PC-3 (cell line): ENCODE measurements around the gene GKN1.

Source experiments
- EZH2phosphoT487 ChIP-seq: fragments of 300-600 bp; sonication (generic); IDR thresholded peaks from 2 replicates; pipeline ENCODE4 v1.6.1; 2018; ENCODE audit warnings: mild to moderate bottlenecking, antibody characterized with exemption, low read length, borderline replicate concordance
- TF ChIP-seq, protein P1 (sequence below): fragments of 300-600 bp; sonication (generic); conservative IDR thresholded peaks from 2 replicates; pipeline ENCODE4 v1.5.1; 2017; ENCODE audit warnings: antibody characterized with exemption, low read depth, mild to moderate bottlenecking, low read length

DNA sequence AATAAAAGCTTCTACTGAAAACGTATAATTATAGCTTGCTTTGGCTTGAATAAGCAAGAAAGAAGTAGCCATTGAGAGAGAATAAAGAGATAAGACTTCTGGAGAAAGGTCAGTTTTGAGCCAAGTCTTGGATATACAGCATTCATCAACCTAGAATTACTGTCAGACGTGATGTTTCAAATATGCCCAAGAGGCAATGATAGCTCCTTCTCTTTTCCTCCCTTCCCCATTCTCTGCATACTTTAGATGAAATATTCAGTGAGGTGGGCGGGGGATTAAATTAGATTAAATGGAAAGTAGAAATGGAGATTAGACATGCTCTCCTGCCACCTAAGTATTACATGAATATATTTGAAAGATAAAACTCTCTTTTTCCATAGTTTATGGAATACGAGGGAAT, 47.3 kb downstream of the GKN1 start:
- TF ChIP-seq, protein P1, sequence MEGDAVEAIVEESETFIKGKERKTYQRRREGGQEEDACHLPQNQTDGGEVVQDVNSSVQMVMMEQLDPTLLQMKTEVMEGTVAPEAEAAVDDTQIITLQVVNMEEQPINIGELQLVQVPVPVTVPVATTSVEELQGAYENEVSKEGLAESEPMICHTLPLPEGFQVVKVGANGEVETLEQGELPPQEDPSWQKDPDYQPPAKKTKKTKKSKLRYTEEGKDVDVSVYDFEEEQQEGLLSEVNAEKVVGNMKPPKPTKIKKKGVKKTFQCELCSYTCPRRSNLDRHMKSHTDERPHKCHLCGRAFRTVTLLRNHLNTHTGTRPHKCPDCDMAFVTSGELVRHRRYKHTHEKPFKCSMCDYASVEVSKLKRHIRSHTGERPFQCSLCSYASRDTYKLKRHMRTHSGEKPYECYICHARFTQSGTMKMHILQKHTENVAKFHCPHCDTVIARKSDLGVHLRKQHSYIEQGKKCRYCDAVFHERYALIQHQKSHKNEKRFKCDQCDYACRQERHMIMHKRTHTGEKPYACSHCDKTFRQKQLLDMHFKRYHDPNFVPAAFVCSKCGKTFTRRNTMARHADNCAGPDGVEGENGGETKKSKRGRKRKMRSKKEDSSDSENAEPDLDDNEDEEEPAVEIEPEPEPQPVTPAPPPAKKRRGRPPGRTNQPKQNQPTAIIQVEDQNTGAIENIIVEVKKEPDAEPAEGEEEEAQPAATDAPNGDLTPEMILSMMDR: no peak
- no peak for TF ChIP-seq EZH2phosphoT487
